GM21786 (cell line): ENCODE measurements around the gene PPARGC1A.

Experiments used
- ATAC-seq: cut with Tn5 transposase; IDR thresholded peaks from one replicate; pipeline ENCODE4 v1.9.1; 2021; ENCODE audit not compliant: unreplicated experiment

The PPARGC1A gene

GRCh38 chr4:23909671-23910070, 19.8 kb upstream of the PPARGC1A start:
- ATAC-seq = no peak

GRCh38 chr4:23906839-23907238, 17.0 kb upstream of the PPARGC1A start:
- ATAC-seq = no peak

- no peak for ATAC-seq
Observed at GRCh38 chr4:23904639-23905071, 14.8 kb upstream of the PPARGC1A start.

- ATAC-seq = no peak
Observed at GRCh38 chr4:23903859-23904438, 14.1 kb upstream of the PPARGC1A start.

- no peak for ATAC-seq
Observed at GRCh38 chr4:23902222-23902804, 12.5 kb upstream of the PPARGC1A start.

- ATAC-seq = no peak
Observed at GRCh38 chr4:23900636-23901035, 10.8 kb upstream of the PPARGC1A start.

- ATAC-seq = no peak
Observed at GRCh38 chr4:23899565-23899964, 9.7 kb upstream of the PPARGC1A start.

GRCh38 chr4:23897564-23898109, 7.8 kb upstream of the PPARGC1A start:
- no peak for ATAC-seq

- no peak for ATAC-seq
Observed at GRCh38 chr4:23894021-23894420, 4.2 kb upstream of the PPARGC1A start.

- no peak for ATAC-seq
Observed at GRCh38 chr4:23891064-23891421, 1.2 kb upstream of the PPARGC1A start.

- no peak for ATAC-seq
Observed at GRCh38 chr4:23890369-23891063, 669 bp upstream of the PPARGC1A start.

- no peak for ATAC-seq
Observed at GRCh38 chr4:23889391-23889790, 456 bp downstream of the PPARGC1A start.

- ATAC-seq = no peak
Observed at GRCh38 chr4:23888421-23889319, 1.2 kb downstream of the PPARGC1A start.

- no peak for ATAC-seq
Observed at GRCh38 chr4:23887989-23888388, 1.9 kb downstream of the PPARGC1A start.

- no peak for ATAC-seq
Observed at GRCh38 chr4:23887173-23887572, 2.7 kb downstream of the PPARGC1A start.

- no peak for ATAC-seq
Observed at GRCh38 chr4:23885943-23886590, 3.8 kb downstream of the PPARGC1A start.

GRCh38 chr4:23884741-23885140, 5.1 kb downstream of the PPARGC1A start:
- ATAC-seq = no peak

- no peak for ATAC-seq
Observed at GRCh38 chr4:23884261-23884660, 5.6 kb downstream of the PPARGC1A start.

GRCh38 chr4:23882976-23883531, 6.8 kb downstream of the PPARGC1A start:
- no peak for ATAC-seq

- ATAC-seq = no peak
Observed at GRCh38 chr4:23881674-23882337, 8.0 kb downstream of the PPARGC1A start.
